A549 (cell line): ENCODE results near the gene WDR33.

Experiments
- CBX8 ChIP-seq: fragments of 200-600 bp; sonication (generic); IDR thresholded peaks from 2 replicates; pipeline ENCODE4 v1.6.1; 2016
- CHD2 ChIP-seq: fragments of 150-350 bp; IDR thresholded peaks from 2 replicates; pipeline ENCODE4 v1.6.1; 2014; ENCODE audit warnings: low read length; ENCODE audit not compliant: partially characterized antibody
- CTCF ChIP-seq: fragments of >200 bp; sonication (Bioruptor Twin); formaldehyde crosslinking; IDR thresholded peaks from 3 replicates; pipeline ENCODE4 v1.5.1; 2016
- EP300 ChIP-seq, 2 experiments: fragments of >200 bp; sonication (Bioruptor Twin); formaldehyde crosslinking; IDR thresholded peaks; 2 replicates in 1 of 2; 3 replicates in 1 of 2; pipeline ENCODE4 v1.6.1; 2016 to 2017
- ESRRA ChIP-seq: fragments of 150-350 bp; IDR thresholded peaks from 2 replicates; pipeline ENCODE4 v1.6.1; 2014; ENCODE audit warnings: mild to moderate bottlenecking, low read length, borderline replicate concordance
- FOSL2 ChIP-seq, 2 experiments: fragments of 450-650 bp in 1 of 2; fragments of >200 bp in 1 of 2; sonication (Bioruptor Twin) in 1 of 2; formaldehyde crosslinking; IDR thresholded peaks; 2 replicates each; pipeline versions ENCODE4 v1.5.0 to v1.6.1; 2016 to 2020; ENCODE audit warnings: mild to moderate bottlenecking in 1 of 2, moderate library complexity in 1 of 2
- JUN ChIP-seq, 2 experiments: fragments of >200 bp; sonication (Bioruptor Twin); formaldehyde crosslinking; IDR thresholded peaks; 2 replicates in 1 of 2; 3 replicates in 1 of 2; pipeline ENCODE4 v1.6.1; 2016 to 2017
- JUNB ChIP-seq: fragments of >200 bp; sonication (Bioruptor Twin); formaldehyde crosslinking; IDR thresholded peaks from 2 replicates; pipeline ENCODE4 v1.6.1; 2016
- MYC ChIP-seq: IDR thresholded peaks from 2 replicates; pipeline ENCODE4 v1.6.1; 2012; ENCODE audit warnings: mild to moderate bottlenecking, inconsistent platforms, low read length, improper control_type of control experiment, borderline replicate concordance
- POLR2A ChIP-seq: IDR thresholded peaks from 2 replicates; pipeline ENCODE4 v1.6.1; 2012; ENCODE audit warnings: mild to moderate bottlenecking, low read length
- RCOR1 ChIP-seq: fragments of 150-350 bp; IDR thresholded peaks from 2 replicates; pipeline ENCODE4 v1.6.1; 2014; ENCODE audit warnings: antibody characterized with exemption, low read length, low read depth
- SREBF2 ChIP-seq: fragments of 450-650 bp; IDR thresholded peaks from 2 replicates; pipeline ENCODE4 v1.6.1; 2014; ENCODE audit warnings: mild to moderate bottlenecking, moderate library complexity
- ZNF302 ChIP-seq: fragments of 250-450 bp; sonication (Bioruptor Pico); IDR thresholded peaks from 2 replicates; pipeline ENCODE4 v1.9.0; 2021; ENCODE audit warnings: inconsistent platforms, mild to moderate bottlenecking, moderate library complexity

- no peak for TF ChIP-seq POLR2A
- TF ChIP-seq CBX8, result no peak
- TF ChIP-seq MYC, result no peak
- no peak for TF ChIP-seq CTCF
- TF ChIP-seq CHD2, result no peak
- no peak for TF ChIP-seq ESRRA
- no peak for TF ChIP-seq SREBF2
- TF ChIP-seq JUNB, result no peak
- TF ChIP-seq RCOR1, result no peak
- TF ChIP-seq EP300 (IDR thresholded peaks at IDR 0.05), result no peak
- no peak for TF ChIP-seq FOSL2 (IDR thresholded peaks at IDR 0.05)
- TF ChIP-seq FOSL2 (CRISPR knock-in tag; IDR thresholded peaks at IDR 0.05), result no peak
- TF ChIP-seq JUN (IDR thresholded peaks at IDR 0.05), result no peak
- no peak for TF ChIP-seq ZNF302
Measured at GRCh38 chr2:127670055-127670956, 140.7 kb downstream of the WDR33 start.
